GM10266 (cell line): Measurements from ENCODE around the gene SYNDIG1.

Experiments
- DNase-seq: peaks from one replicate; pipeline ENCODE4 v3.0.0; 2012; ENCODE audit errors: extremely low spot score
- CTCF ChIP-seq: IDR thresholded peaks from 2 replicates; pipeline ENCODE4 v1.5.1; 2012; ENCODE audit warnings: mild to moderate bottlenecking, low read depth; ENCODE audit not compliant: control insufficient read depth, insufficient read depth; ENCODE audit errors: missing control alignments

The SYNDIG1 gene

GRCh38 chr20:24597051-24597450 is 127.6 kb downstream of the SYNDIG1 start:
- no peak for DNase-seq
- no peak for TF ChIP-seq CTCF

- no peak for TF ChIP-seq CTCF
- no peak for DNase-seq
Measured at GRCh38 chr20:24598346-24598745, 128.9 kb downstream of the SYNDIG1 start.

- TF ChIP-seq CTCF, result no peak
- DNase-seq, result no peak
Measured at GRCh38 chr20:24598996-24599395, 129.6 kb downstream of the SYNDIG1 start.

GRCh38 chr20:24600012-24600411 is 130.6 kb downstream of the SYNDIG1 start:
- no peak for DNase-seq
- TF ChIP-seq CTCF, result no peak

GRCh38 chr20:24603454-24603853 is 134.0 kb downstream of the SYNDIG1 start:
- no peak for TF ChIP-seq CTCF
- no peak for DNase-seq

GRCh38 chr20:24604966-24605665 is 135.7 kb downstream of the SYNDIG1 start:
- no peak for TF ChIP-seq CTCF
- DNase-seq, result no peak

- TF ChIP-seq CTCF, result no peak
- DNase-seq, result no peak
Measured at GRCh38 chr20:24605937-24606455, 136.6 kb downstream of the SYNDIG1 start.
